Mucosa of stomach (tissue), 1 donor: ENCODE measurements around the gene TOM1L2.
"Not testable (repeated sequence)": the region's sequence is repeated elsewhere in the genome, so short reads cannot be mapped to it uniquely, and the experiment has no call there.

ENCODE experiments used
- H3K27me3 ChIP-seq: one replicate; pipeline ENCODE4 v1.7.0; 2013; ENCODE audit warnings: mild to moderate bottlenecking, low read length; ENCODE audit not compliant: control insufficient read depth, insufficient read depth
- H3K36me3 ChIP-seq: one replicate; pipeline ENCODE4 v1.7.0; 2013; ENCODE audit warnings: low read length; ENCODE audit not compliant: control insufficient read depth, insufficient read depth
- H3K4me1 ChIP-seq: one replicate; pipeline ENCODE4 v1.7.0; 2013; ENCODE audit warnings: mild to moderate bottlenecking, low read length; ENCODE audit not compliant: control insufficient read depth, insufficient read depth
- H3K4me3 ChIP-seq: one replicate; pipeline ENCODE4 v1.7.0; 2013; ENCODE audit warnings: low read length
- H3K9ac ChIP-seq: one replicate; pipeline ENCODE4 v1.7.0; 2013; ENCODE audit warnings: mild to moderate bottlenecking, low read length, moderate library complexity
- H3K9me3 ChIP-seq: one replicate; pipeline ENCODE4 v1.7.0; 2013; ENCODE audit warnings: mild to moderate bottlenecking, low read length, moderate library complexity; ENCODE audit not compliant: control insufficient read depth
- donor health status: Pancreatic carcinoma.

The TOM1L2 gene

GRCh38 chr17:17950347-17950746 lies 21.9 kb downstream of the TOM1L2 start:
- no peaks in the 10 kb centered on the region for H3K27me3 ChIP-seq
- no peaks in the 10 kb centered on the region for H3K36me3 ChIP-seq
- no peak overlapping the region for H3K9ac ChIP-seq
- no peak overlapping the region for H3K4me3 ChIP-seq
- H3K9me3 ChIP-seq: no peaks in the 10 kb centered on the region
- peaks cover 26% of the 10 kb centered on the region for H3K4me1 ChIP-seq

GRCh38 chr17:17947966-17948365 lies 24.2 kb downstream of the TOM1L2 start:
- no peaks in the 10 kb centered on the region for H3K27me3 ChIP-seq
- no peaks in the 10 kb centered on the region for H3K36me3 ChIP-seq
- peaks cover 40% of the 10 kb centered on the region for H3K4me1 ChIP-seq
- no peaks in the 10 kb centered on the region for H3K9me3 ChIP-seq
- H3K9ac ChIP-seq: no peak overlapping the region
- no peak overlapping the region for H3K4me3 ChIP-seq

- Histone ChIP-seq H3K9me3 (no peaks in the 10 kb centered on the region), H3K36me3 (no peaks in the 10 kb centered on the region), H3K27me3 (no peaks in the 10 kb centered on the region), H3K9ac (no peak overlapping the region), H3K4me1 (peaks cover 46% of the 10 kb centered on the region), H3K4me3 (no peak overlapping the region)
Observed at GRCh38 chr17:17947309-17947708, 24.9 kb downstream of the TOM1L2 start.

GRCh38 chr17:17946093-17946492 lies 26.1 kb downstream of the TOM1L2 start:
- no peak overlapping the region for H3K4me3 ChIP-seq
- H3K27me3 ChIP-seq: no peaks in the 10 kb centered on the region
- H3K36me3 ChIP-seq: no peaks in the 10 kb centered on the region
- no peak overlapping the region for H3K9ac ChIP-seq
- peaks cover 47% of the 10 kb centered on the region for H3K4me1 ChIP-seq
- no peaks in the 10 kb centered on the region for H3K9me3 ChIP-seq

GRCh38 chr17:17944743-17945142 lies 27.5 kb downstream of the TOM1L2 start:
- no peaks in the 10 kb centered on the region for H3K27me3 ChIP-seq
- peaks cover 56% of the 10 kb centered on the region for H3K4me1 ChIP-seq
- no peaks in the 10 kb centered on the region for H3K9me3 ChIP-seq
- no peaks in the 10 kb centered on the region for H3K36me3 ChIP-seq
- no peak overlapping the region for H3K4me3 ChIP-seq
- no peak overlapping the region for H3K9ac ChIP-seq

GRCh38 chr17:17944242-17944641 lies 28.0 kb downstream of the TOM1L2 start:
- H3K36me3 ChIP-seq: no peaks in the 10 kb centered on the region

GRCh38 chr17:17943281-17943984 lies 28.8 kb downstream of the TOM1L2 start:
- Histone ChIP-seq H3K4me1 (peaks cover 62% of the 10 kb centered on the region), H3K27me3 (no peaks in the 10 kb centered on the region), H3K9ac (no peak overlapping the region), H3K9me3 (no peaks in the 10 kb centered on the region), H3K4me3 (no peak overlapping the region), H3K36me3 (no peaks in the 10 kb centered on the region)

More at GRCh38 chr17:17944242-17944641, 28.0 kb downstream of the TOM1L2 start:
- Histone ChIP-seq H3K27me3 (no peaks in the 10 kb centered on the region), H3K9me3 (no peaks in the 10 kb centered on the region), H3K4me1 (peaks cover 61% of the 10 kb centered on the region), H3K4me3 (no peak overlapping the region), H3K9ac (no peak overlapping the region)

- no peak overlapping the region for H3K9ac ChIP-seq
- no peaks in the 10 kb centered on the region for H3K9me3 ChIP-seq
- no peaks in the 10 kb centered on the region for H3K27me3 ChIP-seq
- H3K4me1 ChIP-seq: peaks cover 64% of the 10 kb centered on the region
- no peaks in the 10 kb centered on the region for H3K36me3 ChIP-seq
- no peak overlapping the region for H3K4me3 ChIP-seq
Observed at GRCh38 chr17:17942846-17943245, 29.4 kb downstream of the TOM1L2 start.

- Histone ChIP-seq H3K9ac (no peak overlapping the region), H3K9me3 (no peaks in the 10 kb centered on the region), H3K36me3 (no peaks in the 10 kb centered on the region), H3K4me3 (no peak overlapping the region), H3K4me1 (peaks cover 60% of the 10 kb centered on the region), H3K27me3 (no peaks in the 10 kb centered on the region)
Observed at GRCh38 chr17:17941015-17941414, 31.2 kb downstream of the TOM1L2 start.

GRCh38 chr17:17940441-17940911 lies 31.7 kb downstream of the TOM1L2 start:
- H3K9ac ChIP-seq: no peak overlapping the region
- no peaks in the 10 kb centered on the region for H3K9me3 ChIP-seq
- H3K4me3 ChIP-seq: no peak overlapping the region
- H3K36me3 ChIP-seq: no peaks in the 10 kb centered on the region
- H3K27me3 ChIP-seq: no peaks in the 10 kb centered on the region
- peaks cover 60% of the 10 kb centered on the region for H3K4me1 ChIP-seq

GRCh38 chr17:17939941-17940340 lies 32.3 kb downstream of the TOM1L2 start:
- not testable (repeated sequence) for H3K9ac ChIP-seq, H3K27me3 ChIP-seq, H3K9me3 ChIP-seq, H3K4me3 ChIP-seq, H3K36me3 ChIP-seq
- H3K4me1 ChIP-seq: peaks cover 60% of the 10 kb centered on the region

- H3K9me3 ChIP-seq: no peaks in the 10 kb centered on the region
- no peak overlapping the region for H3K9ac ChIP-seq
- no peak overlapping the region for H3K4me3 ChIP-seq
- H3K4me1 ChIP-seq: peaks cover 52% of the 10 kb centered on the region
- H3K36me3 ChIP-seq: no peaks in the 10 kb centered on the region
- no peaks in the 10 kb centered on the region for H3K27me3 ChIP-seq
Observed at GRCh38 chr17:17938388-17939107, 33.7 kb downstream of the TOM1L2 start.
